Activated naive CD4-positive, alpha-beta T cell (primary cell): ENCODE data around the gene PHLDA1.
"Not testable (repeated sequence)": the region's sequence is repeated elsewhere in the genome, so short reads cannot be mapped to it uniquely, and the experiment has no call there.

Experiments used
- DNase-seq, 4 experiments: peaks; one replicate each; lab custom pipeline; 2025; lab: John Stamatoyannopoulos, UW

The PHLDA1 gene

GRCh38 chr12:75985566-75985965 is 46.0 kb downstream of the PHLDA1 start:
- no peak for DNase-seq

GRCh38 chr12:75984577-75985182 is 46.9 kb downstream of the PHLDA1 start:
- no peak for DNase-seq

- DNase-seq = not testable (repeated sequence)
Observed at GRCh38 chr12:75983851-75984250, 47.7 kb downstream of the PHLDA1 start.

- DNase-seq = no peak
Observed at GRCh38 chr12:75982979-75983660, 48.5 kb downstream of the PHLDA1 start.

- DNase-seq = no peak
Observed at GRCh38 chr12:75982169-75982564, 49.4 kb downstream of the PHLDA1 start.

- DNase-seq = no peak
Observed at GRCh38 chr12:75981247-75982168, 50.1 kb downstream of the PHLDA1 start.

GRCh38 chr12:75979181-75979580 is 52.4 kb downstream of the PHLDA1 start:
- DNase-seq = no peak

- DNase-seq = no peak
Observed at GRCh38 chr12:75978677-75979076, 52.9 kb downstream of the PHLDA1 start.

GRCh38 chr12:75977952-75978671 is 53.5 kb downstream of the PHLDA1 start:
- DNase-seq = peak; percentile 13 to 42 (median 21)

- no peak for DNase-seq
Observed at GRCh38 chr12:75977590-75977951, 54.0 kb downstream of the PHLDA1 start.

- DNase-seq = no peak
Observed at GRCh38 chr12:75976913-75977312, 54.7 kb downstream of the PHLDA1 start.

- DNase-seq = no peak
Observed at GRCh38 chr12:75976113-75976512, 55.5 kb downstream of the PHLDA1 start.

GRCh38 chr12:75975702-75976101 is 55.9 kb downstream of the PHLDA1 start:
- DNase-seq = no peak
